ENCODE results near the gene GALNT10.

DNA sequence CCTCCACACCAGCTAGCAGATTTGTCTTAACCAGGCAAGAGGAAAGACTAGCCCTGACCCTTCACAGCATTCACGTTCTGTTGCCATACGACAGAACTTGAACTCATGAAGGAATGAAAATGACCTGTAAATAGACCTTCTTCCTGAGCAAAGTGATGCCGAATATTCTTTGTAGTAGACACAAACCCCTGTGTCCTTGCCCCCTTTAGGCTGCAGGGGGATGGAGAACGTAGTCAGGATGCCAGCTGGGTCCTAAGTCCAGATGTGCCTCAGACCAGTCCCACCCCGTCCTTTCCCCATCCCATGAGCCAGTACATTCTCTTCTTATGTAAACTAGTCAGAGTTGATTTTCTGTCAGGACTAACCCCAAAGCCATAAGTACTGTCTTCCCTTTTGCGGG lies 151.1 kb downstream of the GALNT10 start:
- TF ChIP-seq RAD21 (IDR thresholded peaks at IDR 0.05; ENCODE audit: low read length), result no peak
- TF ChIP-seq POLR2A (IDR thresholded peaks at IDR 0.05; ENCODE audit: low read depth, low read length), result no peak
- TF ChIP-seq, protein P1, sequence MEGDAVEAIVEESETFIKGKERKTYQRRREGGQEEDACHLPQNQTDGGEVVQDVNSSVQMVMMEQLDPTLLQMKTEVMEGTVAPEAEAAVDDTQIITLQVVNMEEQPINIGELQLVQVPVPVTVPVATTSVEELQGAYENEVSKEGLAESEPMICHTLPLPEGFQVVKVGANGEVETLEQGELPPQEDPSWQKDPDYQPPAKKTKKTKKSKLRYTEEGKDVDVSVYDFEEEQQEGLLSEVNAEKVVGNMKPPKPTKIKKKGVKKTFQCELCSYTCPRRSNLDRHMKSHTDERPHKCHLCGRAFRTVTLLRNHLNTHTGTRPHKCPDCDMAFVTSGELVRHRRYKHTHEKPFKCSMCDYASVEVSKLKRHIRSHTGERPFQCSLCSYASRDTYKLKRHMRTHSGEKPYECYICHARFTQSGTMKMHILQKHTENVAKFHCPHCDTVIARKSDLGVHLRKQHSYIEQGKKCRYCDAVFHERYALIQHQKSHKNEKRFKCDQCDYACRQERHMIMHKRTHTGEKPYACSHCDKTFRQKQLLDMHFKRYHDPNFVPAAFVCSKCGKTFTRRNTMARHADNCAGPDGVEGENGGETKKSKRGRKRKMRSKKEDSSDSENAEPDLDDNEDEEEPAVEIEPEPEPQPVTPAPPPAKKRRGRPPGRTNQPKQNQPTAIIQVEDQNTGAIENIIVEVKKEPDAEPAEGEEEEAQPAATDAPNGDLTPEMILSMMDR (conservative IDR thresholded peaks at IDR 0.05; ENCODE audit: low read depth, low read length), result no peak
- TF ChIP-seq, protein P2, sequence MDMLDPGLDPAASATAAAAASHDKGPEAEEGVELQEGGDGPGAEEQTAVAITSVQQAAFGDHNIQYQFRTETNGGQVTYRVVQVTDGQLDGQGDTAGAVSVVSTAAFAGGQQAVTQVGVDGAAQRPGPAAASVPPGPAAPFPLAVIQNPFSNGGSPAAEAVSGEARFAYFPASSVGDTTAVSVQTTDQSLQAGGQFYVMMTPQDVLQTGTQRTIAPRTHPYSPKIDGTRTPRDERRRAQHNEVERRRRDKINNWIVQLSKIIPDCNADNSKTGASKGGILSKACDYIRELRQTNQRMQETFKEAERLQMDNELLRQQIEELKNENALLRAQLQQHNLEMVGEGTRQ (IDR thresholded peaks at IDR 0.05; ENCODE audit: low read depth, low read length), result no peak
- TF ChIP-seq RFX5 (IDR thresholded peaks at IDR 0.05; ENCODE audit: low read depth, low read length), result no peak
- TF ChIP-seq CEBPB (IDR thresholded peaks at IDR 0.05; ENCODE audit: low read depth, low read length), result no peak
- TF ChIP-seq MAFK (IDR thresholded peaks at IDR 0.05; ENCODE audit: low read depth, low read length), result no peak
- TF ChIP-seq FOS (IDR thresholded peaks at IDR 0.05; ENCODE audit: low read depth, low read length), result no peak
- TF ChIP-seq SMC3 (IDR thresholded peaks at IDR 0.05; ENCODE audit: low read depth, low read length), result no peak
- TF ChIP-seq, protein P3, sequence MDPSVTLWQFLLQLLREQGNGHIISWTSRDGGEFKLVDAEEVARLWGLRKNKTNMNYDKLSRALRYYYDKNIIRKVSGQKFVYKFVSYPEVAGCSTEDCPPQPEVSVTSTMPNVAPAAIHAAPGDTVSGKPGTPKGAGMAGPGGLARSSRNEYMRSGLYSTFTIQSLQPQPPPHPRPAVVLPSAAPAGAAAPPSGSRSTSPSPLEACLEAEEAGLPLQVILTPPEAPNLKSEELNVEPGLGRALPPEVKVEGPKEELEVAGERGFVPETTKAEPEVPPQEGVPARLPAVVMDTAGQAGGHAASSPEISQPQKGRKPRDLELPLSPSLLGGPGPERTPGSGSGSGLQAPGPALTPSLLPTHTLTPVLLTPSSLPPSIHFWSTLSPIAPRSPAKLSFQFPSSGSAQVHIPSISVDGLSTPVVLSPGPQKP (IDR thresholded peaks at IDR 0.05; ENCODE audit: borderline replicate concordance, low read depth, low read length), result no peak
- no peak for TF ChIP-seq MXI1 (IDR thresholded peaks at IDR 0.05; ENCODE audit: borderline replicate concordance, low read depth, low read length)

Data from IMR-90 (cell line).